ENCODE data around the gene ZNF891. TPM values are rescaled to one million over a fixed set of nuclear protein-coding genes. Genes with fewer than 3 reads are reported as not detected.

Gene ZNF891
- total RNA-seq, 3 donors from 2014 or later (not counting 1 experiment from before 2014, with no cell fraction given), result 1.9 to 3.1 (median 2.3) TPM

DNA sequence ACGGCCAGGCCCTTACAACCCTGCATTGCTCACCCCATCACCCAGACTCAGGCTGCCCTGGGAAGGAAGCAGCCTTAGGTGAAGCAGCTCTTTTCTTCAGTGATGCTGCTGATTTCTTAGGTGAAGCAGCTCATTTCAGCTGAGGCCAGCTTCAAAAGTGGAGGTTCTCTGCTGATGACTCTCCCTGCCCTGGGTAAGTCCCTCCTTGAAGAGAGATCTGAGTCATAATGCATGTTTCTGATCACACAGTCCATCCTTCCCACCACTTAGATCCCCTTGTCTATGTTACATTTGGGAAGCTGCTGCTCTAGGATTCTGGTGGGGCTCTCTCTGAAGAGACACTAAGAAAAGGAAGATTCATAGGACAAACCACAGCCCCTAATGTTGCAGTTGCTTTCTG lies 66.5 kb downstream of the ZNF891 start:
- Mint-ChIP-seq H3K27me3 (ENCODE audit: low read depth in 2 of 2) (no peaks in the 10 kb centered on the region), H3K4me3 (no peak overlapping the region), H3K9me3 (peaks cover 10 to 16% of the 10 kb centered on the region in 2 donors), H3K27ac (no peak overlapping the region), H3K4me1 (no peaks in the 10 kb centered on the region), H3K36me3 (peaks cover 50% of the 10 kb centered on the region)
- ATAC-seq (no peak), DNase-seq (no peak)
- H3K4me1 ChIP-seq (ENCODE audit: control insufficient read depth, insufficient read depth, low read length), result no peaks in the 10 kb centered on the region
- peaks cover 75% of the 10 kb centered on the region for H3K9me3 ChIP-seq (ENCODE audit: control insufficient read depth, insufficient read depth, low read length)
- no peaks in the 10 kb centered on the region for H3K36me3 ChIP-seq (ENCODE audit: control insufficient read depth, insufficient read depth, low read length)
- no peak overlapping the region for H3K27ac ChIP-seq (ENCODE audit: low read length)
- 94% methylated on average over 1 of the region's 1 CpG for WGBS (ENCODE audit: insufficient coverage)
- no peaks in the 10 kb centered on the region for H3K27me3 ChIP-seq (ENCODE audit: control insufficient read depth, insufficient read depth, low read length)
- intact Hi-C loops (cut with micrococcal nuclease), result no loop called here
- TF ChIP-seq, protein P1, sequence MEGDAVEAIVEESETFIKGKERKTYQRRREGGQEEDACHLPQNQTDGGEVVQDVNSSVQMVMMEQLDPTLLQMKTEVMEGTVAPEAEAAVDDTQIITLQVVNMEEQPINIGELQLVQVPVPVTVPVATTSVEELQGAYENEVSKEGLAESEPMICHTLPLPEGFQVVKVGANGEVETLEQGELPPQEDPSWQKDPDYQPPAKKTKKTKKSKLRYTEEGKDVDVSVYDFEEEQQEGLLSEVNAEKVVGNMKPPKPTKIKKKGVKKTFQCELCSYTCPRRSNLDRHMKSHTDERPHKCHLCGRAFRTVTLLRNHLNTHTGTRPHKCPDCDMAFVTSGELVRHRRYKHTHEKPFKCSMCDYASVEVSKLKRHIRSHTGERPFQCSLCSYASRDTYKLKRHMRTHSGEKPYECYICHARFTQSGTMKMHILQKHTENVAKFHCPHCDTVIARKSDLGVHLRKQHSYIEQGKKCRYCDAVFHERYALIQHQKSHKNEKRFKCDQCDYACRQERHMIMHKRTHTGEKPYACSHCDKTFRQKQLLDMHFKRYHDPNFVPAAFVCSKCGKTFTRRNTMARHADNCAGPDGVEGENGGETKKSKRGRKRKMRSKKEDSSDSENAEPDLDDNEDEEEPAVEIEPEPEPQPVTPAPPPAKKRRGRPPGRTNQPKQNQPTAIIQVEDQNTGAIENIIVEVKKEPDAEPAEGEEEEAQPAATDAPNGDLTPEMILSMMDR (IDR thresholded peaks at IDR 0.05), result no peak
- H3K4me3 ChIP-seq (ENCODE audit: low read length), result no peak overlapping the region

GRCh38 chr12:133061954-133062353 lies 68.1 kb downstream of the ZNF891 start:
- H3K4me1 Mint-ChIP-seq, result no peaks in the 10 kb centered on the region
- TF ChIP-seq, protein P1 (IDR thresholded peaks at IDR 0.05), result no peak
- intact Hi-C loops (cut with micrococcal nuclease), result no loop called here
- Histone ChIP-seq H3K4me3 (ENCODE audit: low read length) (no peak overlapping the region), H3K4me1 (ENCODE audit: control insufficient read depth, insufficient read depth, low read length) (no peaks in the 10 kb centered on the region), H3K36me3 (ENCODE audit: control insufficient read depth, insufficient read depth, low read length) (peaks cover under 1% of the 10 kb centered on the region), H3K9me3 (ENCODE audit: control insufficient read depth, insufficient read depth, low read length) (peaks cover 75% of the 10 kb centered on the region), H3K27me3 (ENCODE audit: control insufficient read depth, insufficient read depth, low read length) (no peaks in the 10 kb centered on the region), H3K27ac (ENCODE audit: low read length) (no peak overlapping the region)
- no peaks in the 10 kb centered on the region for H3K27me3 Mint-ChIP-seq (ENCODE audit: low read depth in 2 of 2)
- ATAC-seq, result no peak
- WGBS (ENCODE audit: insufficient coverage), result 100% methylated on average over 1 of the region's 1 CpG
- peaks cover 55% of the 10 kb centered on the region for H3K36me3 Mint-ChIP-seq
- peaks cover 12 to 25% of the 10 kb centered on the region in 2 donors for H3K9me3 Mint-ChIP-seq
- H3K4me3 Mint-ChIP-seq, result no peak overlapping the region
- no peak for DNase-seq
- H3K27ac Mint-ChIP-seq, result no peak overlapping the region

- Mint-ChIP-seq H3K27ac (peak overlapping the region in 1 of 2 donors; percentile 73), H3K36me3 (peaks cover 52% of the 10 kb centered on the region), H3K4me3 (no peak overlapping the region), H3K9me3 (peaks cover 11 to 20% of the 10 kb centered on the region in 2 donors), H3K27me3 (ENCODE audit: low read depth in 2 of 2) (no peaks in the 10 kb centered on the region), H3K4me1 (no peaks in the 10 kb centered on the region)
- Histone ChIP-seq H3K4me3 (ENCODE audit: low read length) (no peak overlapping the region), H3K27ac (ENCODE audit: low read length) (no peak overlapping the region), H3K9me3 (ENCODE audit: control insufficient read depth, insufficient read depth, low read length) (peaks cover 57% of the 10 kb centered on the region), H3K4me1 (ENCODE audit: control insufficient read depth, insufficient read depth, low read length) (no peaks in the 10 kb centered on the region), H3K36me3 (ENCODE audit: control insufficient read depth, insufficient read depth, low read length) (peaks cover 14% of the 10 kb centered on the region), H3K27me3 (ENCODE audit: control insufficient read depth, insufficient read depth, low read length) (no peaks in the 10 kb centered on the region)
- intact Hi-C loops (cut with micrococcal nuclease), result no loop called here
- TF ChIP-seq, protein P1 (IDR thresholded peaks at IDR 0.05), result no peak
- ATAC-seq (no peak), DNase-seq (peak in 1 of 2 donors; percentile 11)
- WGBS (ENCODE audit: insufficient coverage), result 93% methylated on average over 5 of the region's 8 CpGs
These were observed 71.6 kb downstream of the ZNF891 start for GRCh38 chr12:133058203-133059113.
